ENCODE results near the gene RAB5A.
"Not testable (repeated sequence)": the region's sequence is repeated elsewhere in the genome, so short reads cannot be mapped to it uniquely, and the experiment has no call there.

RAB5A gene

DNA sequence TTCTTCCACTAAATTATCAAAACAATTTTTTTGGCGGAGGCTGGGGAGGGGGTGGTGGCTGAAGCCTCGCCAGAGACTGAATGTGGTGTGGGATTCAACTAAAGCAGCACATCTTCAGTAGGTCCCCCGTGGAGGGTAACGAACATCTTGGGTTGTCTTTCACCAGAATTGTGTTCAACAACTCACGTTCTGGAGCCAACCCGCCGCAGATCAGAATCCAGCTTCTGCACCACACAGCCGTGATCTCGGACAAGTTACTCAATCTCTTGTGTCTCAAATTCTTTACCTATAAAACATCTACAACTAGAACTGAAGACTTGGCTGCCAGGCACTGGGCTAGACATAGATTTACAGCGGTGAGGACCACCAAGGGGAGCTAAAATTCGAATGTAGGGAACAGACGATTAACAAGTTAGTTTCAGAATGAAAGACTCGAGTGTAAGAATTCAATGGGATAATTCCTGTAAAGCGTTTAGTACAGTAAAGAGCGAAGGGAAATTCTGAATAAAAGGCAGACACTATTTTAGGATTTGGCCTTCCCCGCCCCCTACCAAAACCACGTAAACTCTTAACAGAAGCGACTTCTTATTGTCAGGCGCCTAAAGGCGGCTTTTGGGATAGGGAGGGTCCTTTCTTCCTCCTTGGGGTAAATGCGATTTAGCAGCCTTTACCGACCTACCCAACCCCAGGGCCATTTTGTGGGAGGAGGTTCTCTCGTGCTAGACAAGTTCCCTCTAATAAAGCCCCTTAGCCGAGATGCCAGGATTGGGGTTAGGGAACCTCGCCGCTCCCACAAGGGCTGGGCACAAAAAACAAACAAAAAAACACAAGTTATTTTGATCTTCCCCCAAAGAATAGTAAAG lies 697 bp upstream of the RAB5A start:
- Histone ChIP-seq H3K27me3 (replicated peaks; ENCODE audit: control insufficient read depth, insufficient read depth, low read length, poor library complexity, severe bottlenecking) (no peaks in the 10 kb centered on the region), H3K9me3 (ENCODE audit: control insufficient read depth, low read length) (no peaks in the 10 kb centered on the region), H3K4me3 (ENCODE audit: insufficient read depth, low read depth, low read length, poor library complexity, severe bottlenecking) (peak overlapping the region; percentile 94), H3K4me1 (ENCODE audit: control insufficient read depth, insufficient read depth, low read length, poor library complexity, severe bottlenecking) (peaks cover 16% of the 10 kb centered on the region), H3K27ac (ENCODE audit: insufficient read depth, low read length, poor library complexity, severe bottlenecking) (peak overlapping the region; percentile 95), H3K36me3 (ENCODE audit: control insufficient read depth, insufficient read depth, low read length) (peaks cover 3% of the 10 kb centered on the region)
- DNase-seq: no peak

DNA sequence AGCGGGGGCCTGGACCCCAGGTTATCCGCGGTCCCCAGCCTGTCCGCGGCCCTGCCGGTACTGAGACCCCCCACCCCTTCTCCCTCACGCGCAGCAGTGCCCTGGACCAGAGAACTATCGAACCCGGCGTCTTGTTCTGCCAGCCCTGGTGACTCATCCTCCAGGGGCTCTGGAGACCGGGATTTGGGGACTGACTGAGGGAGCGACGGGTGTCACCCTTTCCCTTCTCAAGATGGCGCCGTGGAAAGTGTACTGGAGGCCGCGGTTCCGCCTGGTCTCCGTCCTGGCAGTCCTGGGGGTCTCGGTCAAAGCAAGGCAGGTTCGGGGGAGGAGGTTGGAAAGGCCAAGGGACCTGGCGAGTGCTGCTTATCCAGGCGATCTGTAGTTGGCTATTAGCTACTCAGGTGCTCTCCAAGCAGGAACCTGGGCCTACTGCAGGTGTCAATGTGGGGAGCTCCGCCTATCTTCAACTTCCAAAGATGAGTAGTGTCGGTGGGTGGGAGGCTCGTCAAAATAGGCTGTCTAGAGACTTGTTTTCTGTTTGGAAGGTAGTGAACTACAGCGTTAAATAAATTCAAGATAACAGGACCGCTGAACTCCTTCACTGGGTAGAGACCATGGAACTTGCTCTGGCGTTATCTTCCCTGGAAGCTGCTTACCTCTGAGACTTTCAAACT lies 790 bp downstream of the RAB5A start:
- peak overlapping the region; percentile 95 for H3K27ac ChIP-seq (ENCODE audit: insufficient read depth, low read length, poor library complexity, severe bottlenecking)
- peaks cover 20% of the 10 kb centered on the region for H3K4me1 ChIP-seq (ENCODE audit: control insufficient read depth, insufficient read depth, low read length, poor library complexity, severe bottlenecking)
- H3K9me3 ChIP-seq (ENCODE audit: control insufficient read depth, low read length): no peaks in the 10 kb centered on the region
- peak overlapping the region; percentile 94 for H3K4me3 ChIP-seq (ENCODE audit: insufficient read depth, low read depth, low read length, poor library complexity, severe bottlenecking)
- H3K27me3 ChIP-seq (replicated peaks; ENCODE audit: control insufficient read depth, insufficient read depth, low read length, poor library complexity, severe bottlenecking): no peaks in the 10 kb centered on the region
- peak; percentile 25 to 42 (median 41) for DNase-seq
- H3K36me3 ChIP-seq (ENCODE audit: control insufficient read depth, insufficient read depth, low read length): peaks cover 14% of the 10 kb centered on the region

DNA sequence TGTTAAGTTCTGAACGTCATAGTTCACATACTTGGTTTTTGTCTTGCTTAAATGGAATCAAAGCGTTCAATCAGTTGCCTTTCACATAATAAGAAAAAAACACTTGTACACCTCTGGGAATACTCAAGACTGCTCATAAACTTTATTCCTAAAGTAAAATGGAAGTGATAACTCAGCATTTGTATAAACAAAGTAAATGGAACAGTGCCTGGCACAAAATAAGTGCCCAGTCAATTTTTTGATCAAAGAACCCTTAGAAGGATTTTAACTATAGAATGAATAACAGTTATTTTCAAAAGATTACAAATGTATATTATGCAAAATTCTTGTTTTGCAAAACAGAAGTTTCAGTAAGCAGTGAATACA lies 1.3 kb downstream of the RAB5A start:
- no peak for DNase-seq
- H3K27me3 ChIP-seq (replicated peaks; ENCODE audit: control insufficient read depth, insufficient read depth, low read length, poor library complexity, severe bottlenecking): no peaks in the 10 kb centered on the region
- peak overlapping the region; percentile 94 for H3K4me3 ChIP-seq (ENCODE audit: insufficient read depth, low read depth, low read length, poor library complexity, severe bottlenecking)
- H3K4me1 ChIP-seq (ENCODE audit: control insufficient read depth, insufficient read depth, low read length, poor library complexity, severe bottlenecking): peaks cover 20% of the 10 kb centered on the region
- H3K9me3 ChIP-seq (ENCODE audit: control insufficient read depth, low read length): no peaks in the 10 kb centered on the region
- H3K27ac ChIP-seq (ENCODE audit: insufficient read depth, low read length, poor library complexity, severe bottlenecking): peak overlapping the region; percentile 95
- H3K36me3 ChIP-seq (ENCODE audit: control insufficient read depth, insufficient read depth, low read length): peaks cover 14% of the 10 kb centered on the region

- peaks cover 20% of the 10 kb centered on the region for H3K4me1 ChIP-seq (ENCODE audit: control insufficient read depth, insufficient read depth, low read length, poor library complexity, severe bottlenecking)
- DNase-seq: no peak
- peaks cover 31% of the 10 kb centered on the region for H3K36me3 ChIP-seq (ENCODE audit: control insufficient read depth, insufficient read depth, low read length)
- no peak overlapping the region for H3K27ac ChIP-seq (ENCODE audit: insufficient read depth, low read length, poor library complexity, severe bottlenecking)
- H3K9me3 ChIP-seq (ENCODE audit: control insufficient read depth, low read length): no peaks in the 10 kb centered on the region
- H3K4me3 ChIP-seq (ENCODE audit: insufficient read depth, low read depth, low read length, poor library complexity, severe bottlenecking): no peak overlapping the region
- H3K27me3 ChIP-seq (replicated peaks; ENCODE audit: control insufficient read depth, insufficient read depth, low read length, poor library complexity, severe bottlenecking): no peaks in the 10 kb centered on the region
These were observed 3.4 kb downstream of the RAB5A start for GRCh38 chr3:19950316-19950715.

- no peak for DNase-seq
- H3K27me3 ChIP-seq (replicated peaks; ENCODE audit: control insufficient read depth, insufficient read depth, low read length, poor library complexity, severe bottlenecking): no peaks in the 10 kb centered on the region
- H3K4me1 ChIP-seq (ENCODE audit: control insufficient read depth, insufficient read depth, low read length, poor library complexity, severe bottlenecking): peaks cover 12% of the 10 kb centered on the region
- H3K4me3 ChIP-seq (ENCODE audit: insufficient read depth, low read depth, low read length, poor library complexity, severe bottlenecking): no peak overlapping the region
- no peak overlapping the region for H3K27ac ChIP-seq (ENCODE audit: insufficient read depth, low read length, poor library complexity, severe bottlenecking)
- H3K36me3 ChIP-seq (ENCODE audit: control insufficient read depth, insufficient read depth, low read length): peaks cover 43% of the 10 kb centered on the region
- H3K9me3 ChIP-seq (ENCODE audit: control insufficient read depth, low read length): no peaks in the 10 kb centered on the region
These were observed 7.8 kb downstream of the RAB5A start for GRCh38 chr3:19954676-19955075.

GRCh38 chr3:19957354-19957753 lies 10.5 kb downstream of the RAB5A start:
- not testable (repeated sequence) for DNase-seq; H3K27me3 ChIP-seq (replicated peaks; ENCODE audit: control insufficient read depth, insufficient read depth, low read length, poor library complexity, severe bottlenecking); H3K4me3 ChIP-seq (ENCODE audit: insufficient read depth, low read depth, low read length, poor library complexity, severe bottlenecking); H3K27ac ChIP-seq (ENCODE audit: insufficient read depth, low read length, poor library complexity, severe bottlenecking); H3K9me3 ChIP-seq (ENCODE audit: control insufficient read depth, low read length); H3K4me1 ChIP-seq (ENCODE audit: control insufficient read depth, insufficient read depth, low read length, poor library complexity, severe bottlenecking)
- peaks cover 31% of the 10 kb centered on the region for H3K36me3 ChIP-seq (ENCODE audit: control insufficient read depth, insufficient read depth, low read length)

GRCh38 chr3:19959505-19959904 lies 12.6 kb downstream of the RAB5A start:
- Histone ChIP-seq H3K9me3 (ENCODE audit: control insufficient read depth, low read length) (no peaks in the 10 kb centered on the region), H3K27ac (ENCODE audit: insufficient read depth, low read length, poor library complexity, severe bottlenecking) (no peak overlapping the region), H3K4me3 (ENCODE audit: insufficient read depth, low read depth, low read length, poor library complexity, severe bottlenecking) (no peak overlapping the region), H3K27me3 (replicated peaks; ENCODE audit: control insufficient read depth, insufficient read depth, low read length, poor library complexity, severe bottlenecking) (no peaks in the 10 kb centered on the region), H3K4me1 (ENCODE audit: control insufficient read depth, insufficient read depth, low read length, poor library complexity, severe bottlenecking) (peaks cover 5% of the 10 kb centered on the region), H3K36me3 (ENCODE audit: control insufficient read depth, insufficient read depth, low read length) (peaks cover 20% of the 10 kb centered on the region)
- no peak for DNase-seq

GRCh38 chr3:19960696-19961095 lies 13.8 kb downstream of the RAB5A start:
- no peak for DNase-seq
- H3K36me3 ChIP-seq (ENCODE audit: control insufficient read depth, insufficient read depth, low read length): peaks cover 9% of the 10 kb centered on the region
- H3K27me3 ChIP-seq (replicated peaks; ENCODE audit: control insufficient read depth, insufficient read depth, low read length, poor library complexity, severe bottlenecking): no peaks in the 10 kb centered on the region

GRCh38 chr3:19961960-19962359 lies 15.1 kb downstream of the RAB5A start:
- DNase-seq: no peak
- peaks cover 4% of the 10 kb centered on the region for H3K4me1 ChIP-seq (ENCODE audit: control insufficient read depth, insufficient read depth, low read length, poor library complexity, severe bottlenecking)
- no peaks in the 10 kb centered on the region for H3K9me3 ChIP-seq (ENCODE audit: control insufficient read depth, low read length)
- H3K4me3 ChIP-seq (ENCODE audit: insufficient read depth, low read depth, low read length, poor library complexity, severe bottlenecking): no peak overlapping the region
- H3K36me3 ChIP-seq (ENCODE audit: control insufficient read depth, insufficient read depth, low read length): peaks cover 4% of the 10 kb centered on the region
- no peak overlapping the region for H3K27ac ChIP-seq (ENCODE audit: insufficient read depth, low read length, poor library complexity, severe bottlenecking)
- H3K27me3 ChIP-seq (replicated peaks; ENCODE audit: control insufficient read depth, insufficient read depth, low read length, poor library complexity, severe bottlenecking): no peaks in the 10 kb centered on the region

More at GRCh38 chr3:19960696-19961095, 13.8 kb downstream of the RAB5A start:
- H3K9me3 ChIP-seq (ENCODE audit: control insufficient read depth, low read length): no peaks in the 10 kb centered on the region
- H3K4me3 ChIP-seq (ENCODE audit: insufficient read depth, low read depth, low read length, poor library complexity, severe bottlenecking): no peak overlapping the region
- H3K4me1 ChIP-seq (ENCODE audit: control insufficient read depth, insufficient read depth, low read length, poor library complexity, severe bottlenecking): peaks cover 5% of the 10 kb centered on the region
- H3K27ac ChIP-seq (ENCODE audit: insufficient read depth, low read length, poor library complexity, severe bottlenecking): no peak overlapping the region

- Histone ChIP-seq H3K27me3 (replicated peaks; ENCODE audit: control insufficient read depth, insufficient read depth, low read length, poor library complexity, severe bottlenecking) (no peaks in the 10 kb centered on the region), H3K4me1 (ENCODE audit: control insufficient read depth, insufficient read depth, low read length, poor library complexity, severe bottlenecking) (no peaks in the 10 kb centered on the region), H3K36me3 (ENCODE audit: control insufficient read depth, insufficient read depth, low read length) (no peaks in the 10 kb centered on the region), H3K27ac (ENCODE audit: insufficient read depth, low read length, poor library complexity, severe bottlenecking) (no peak overlapping the region), H3K9me3 (ENCODE audit: control insufficient read depth, low read length) (no peaks in the 10 kb centered on the region), H3K4me3 (ENCODE audit: insufficient read depth, low read depth, low read length, poor library complexity, severe bottlenecking) (no peak overlapping the region)
- no peak for DNase-seq
These were observed 20.3 kb downstream of the RAB5A start for GRCh38 chr3:19967208-19967607.
